ENCODE data around the gene HDHD3.

The HDHD3 gene

GRCh38 chr9:113348437-113348836, 28.3 kb downstream of the HDHD3 start:
- Histone ChIP-seq H3F3A (ENCODE audit: control insufficient read depth, insufficient read depth) (peaks cover 2% of the 10 kb centered on the region; the same call in 1 of the 2 replicates), H3K79me2 (ENCODE audit: control insufficient read depth, low read length) (no peaks in the 10 kb centered on the region), H3K27me3 (ENCODE audit: control insufficient read depth, low read length) (peaks cover 38% of the 10 kb centered on the region), H3K9me2 (replicated peaks; ENCODE audit: control insufficient read depth, low read length) (no peaks in the 10 kb centered on the region), H3K36me3 (ENCODE audit: control insufficient read depth, low read length) (no peaks in the 10 kb centered on the region), H3K27ac (ENCODE audit: low read depth, low read length) (no peak overlapping the region), H4K20me1 (ENCODE audit: control insufficient read depth, insufficient read depth, low read depth, low read length) (no peaks in the 10 kb centered on the region), H3K4me3 (ENCODE audit: low read length) (no peak overlapping the region), H3K9me3 (ENCODE audit: control insufficient read depth, insufficient read depth, low read length) (no peaks in the 10 kb centered on the region), H3K4me1 (ENCODE audit: control insufficient read depth, low read length) (peaks cover 27% of the 10 kb centered on the region), H3K4me2 (ENCODE audit: low read length) (no peak overlapping the region)
- no peak for TF ChIP-seq CTCF (IDR thresholded peaks at IDR 0.05; ENCODE audit: low read depth, low read length, poor library complexity, severe bottlenecking)
- no peak for TF ChIP-seq EZH2phosphoT487 (IDR thresholded peaks at IDR 0.05; ENCODE audit: borderline replicate concordance, low read length)

- Histone ChIP-seq H3K4me1 (ENCODE audit: control insufficient read depth, low read length) (peaks cover 23% of the 10 kb centered on the region), H3K27ac (ENCODE audit: low read depth, low read length) (no peak overlapping the region), H3K79me2 (ENCODE audit: control insufficient read depth, low read length) (no peaks in the 10 kb centered on the region), H3K27me3 (ENCODE audit: control insufficient read depth, low read length) (peaks cover 26% of the 10 kb centered on the region), H4K20me1 (ENCODE audit: control insufficient read depth, insufficient read depth, low read depth, low read length) (no peaks in the 10 kb centered on the region), H3K36me3 (ENCODE audit: control insufficient read depth, low read length) (no peaks in the 10 kb centered on the region), H3K4me3 (ENCODE audit: low read length) (no peak overlapping the region), H3K9me2 (replicated peaks; ENCODE audit: control insufficient read depth, low read length) (no peaks in the 10 kb centered on the region), H3F3A (ENCODE audit: control insufficient read depth, insufficient read depth) (peaks cover 2% of the 10 kb centered on the region; the same call in 1 of the 2 replicates), H3K4me2 (ENCODE audit: low read length) (no peak overlapping the region), H3K9me3 (ENCODE audit: control insufficient read depth, insufficient read depth, low read length) (no peaks in the 10 kb centered on the region)
- no peak for TF ChIP-seq CTCF (IDR thresholded peaks at IDR 0.05; ENCODE audit: low read depth, low read length, poor library complexity, severe bottlenecking)
- TF ChIP-seq EZH2phosphoT487 (IDR thresholded peaks at IDR 0.05; ENCODE audit: borderline replicate concordance, low read length): no peak
Observed at GRCh38 chr9:113345671-113346070, 31.1 kb downstream of the HDHD3 start.

- Histone ChIP-seq H4K20me1 (ENCODE audit: control insufficient read depth, insufficient read depth, low read depth, low read length) (no peaks in the 10 kb centered on the region), H3K9me2 (replicated peaks; ENCODE audit: control insufficient read depth, low read length) (no peaks in the 10 kb centered on the region), H3K4me3 (ENCODE audit: low read length) (no peak overlapping the region), H3K36me3 (ENCODE audit: control insufficient read depth, low read length) (no peaks in the 10 kb centered on the region), H3F3A (ENCODE audit: control insufficient read depth, insufficient read depth) (peaks cover 2% of the 10 kb centered on the region; the same call in 1 of the 2 replicates), H3K4me1 (ENCODE audit: control insufficient read depth, low read length) (peaks cover 22% of the 10 kb centered on the region), H3K27ac (ENCODE audit: low read depth, low read length) (no peak overlapping the region), H3K79me2 (ENCODE audit: control insufficient read depth, low read length) (no peaks in the 10 kb centered on the region), H3K4me2 (ENCODE audit: low read length) (no peak overlapping the region), H3K27me3 (ENCODE audit: control insufficient read depth, low read length) (peaks cover 21% of the 10 kb centered on the region), H3K9me3 (ENCODE audit: control insufficient read depth, insufficient read depth, low read length) (no peaks in the 10 kb centered on the region)
- TF ChIP-seq CTCF (IDR thresholded peaks at IDR 0.05; ENCODE audit: low read depth, low read length, poor library complexity, severe bottlenecking): no peak
- no peak for TF ChIP-seq EZH2phosphoT487 (IDR thresholded peaks at IDR 0.05; ENCODE audit: borderline replicate concordance, low read length)
Observed at GRCh38 chr9:113345190-113345589, 31.6 kb downstream of the HDHD3 start.

Data from DOHH2 (cell line).